ENCODE results near the gene PRXL2B.

DNA sequence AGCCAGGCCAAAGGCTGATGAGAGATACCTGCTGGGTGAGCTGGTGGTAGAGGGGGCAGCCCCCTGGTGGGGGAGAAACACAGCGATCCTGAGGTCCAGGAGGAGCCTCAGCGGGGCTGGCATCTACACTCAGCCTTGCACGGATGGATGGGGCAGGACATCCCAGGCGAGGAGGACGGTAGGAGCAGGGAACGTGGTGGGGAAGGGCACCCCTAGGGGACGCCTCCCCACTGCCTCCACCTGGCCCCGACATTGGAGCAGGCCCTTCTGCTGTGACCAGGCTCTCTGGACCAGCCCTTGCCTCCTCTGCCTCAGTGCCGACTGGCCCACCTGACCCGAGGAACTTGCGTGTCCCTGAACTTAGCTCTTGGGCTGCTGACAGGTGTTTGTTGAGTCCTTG lies 52.6 kb downstream of the PRXL2B start:
- TF ChIP-seq, protein P1, sequence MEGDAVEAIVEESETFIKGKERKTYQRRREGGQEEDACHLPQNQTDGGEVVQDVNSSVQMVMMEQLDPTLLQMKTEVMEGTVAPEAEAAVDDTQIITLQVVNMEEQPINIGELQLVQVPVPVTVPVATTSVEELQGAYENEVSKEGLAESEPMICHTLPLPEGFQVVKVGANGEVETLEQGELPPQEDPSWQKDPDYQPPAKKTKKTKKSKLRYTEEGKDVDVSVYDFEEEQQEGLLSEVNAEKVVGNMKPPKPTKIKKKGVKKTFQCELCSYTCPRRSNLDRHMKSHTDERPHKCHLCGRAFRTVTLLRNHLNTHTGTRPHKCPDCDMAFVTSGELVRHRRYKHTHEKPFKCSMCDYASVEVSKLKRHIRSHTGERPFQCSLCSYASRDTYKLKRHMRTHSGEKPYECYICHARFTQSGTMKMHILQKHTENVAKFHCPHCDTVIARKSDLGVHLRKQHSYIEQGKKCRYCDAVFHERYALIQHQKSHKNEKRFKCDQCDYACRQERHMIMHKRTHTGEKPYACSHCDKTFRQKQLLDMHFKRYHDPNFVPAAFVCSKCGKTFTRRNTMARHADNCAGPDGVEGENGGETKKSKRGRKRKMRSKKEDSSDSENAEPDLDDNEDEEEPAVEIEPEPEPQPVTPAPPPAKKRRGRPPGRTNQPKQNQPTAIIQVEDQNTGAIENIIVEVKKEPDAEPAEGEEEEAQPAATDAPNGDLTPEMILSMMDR (conservative IDR thresholded peaks at IDR 0.05 in 1 of 2, IDR thresholded peaks at IDR 0.05 in 1 of 2; ENCODE audit: low read depth in 1 of 2, low read length in 2 of 2): no peak
- no peak for TF ChIP-seq EZH2 (IDR thresholded peaks at IDR 0.05; ENCODE audit: low read length, missing control alignments)
